Psoas muscle (tissue), 8 donors: ENCODE results near the gene VPS39. TPM values are rescaled to one million over a fixed set of nuclear protein-coding genes. Genes with fewer than 3 reads are reported as not detected.
A peak's percentile ranks its signal among the peaks of the same experiment; 100 is the strongest.

Source experiments
- ATAC-seq, 4 donors: fragments of 200-7000 bp; cut with Tn5 transposase; one replicate each; pipeline ENCODE4 v1.9.1; 2020; ENCODE audit warnings: moderate library complexity in 3 of 4, mild to moderate bottlenecking in 2 of 4
- DNase-seq, 2 donors: peaks; one replicate each; pipeline ENCODE4 v3.0.0-alpha.2; 2020
- H3K27ac ChIP-seq: fragments of 200-600 bp; one replicate; pipeline ENCODE4 v1.8.0; 2022
- H3K27me3 ChIP-seq, 3 donors: fragments of 200-600 bp in 1 of 3; one replicate each; pipeline versions ENCODE4 v1.6.1 to v1.8.0; 2013 to 2022; ENCODE audit warnings: low read length in 2 of 3, mild to moderate bottlenecking in 2 of 3, moderate library complexity in 1 of 3; ENCODE audit not compliant: insufficient read depth in 3 of 3
- H3K36me3 ChIP-seq, 2 donors: fragments of 200-600 bp in 1 of 2; one replicate each; pipeline versions ENCODE4 v1.6.1 to v1.8.0; 2013 to 2022; ENCODE audit warnings: low read depth in 1 of 2, mild to moderate bottlenecking in 1 of 2, moderate library complexity in 1 of 2; ENCODE audit not compliant: insufficient read depth in 1 of 2
- H3K4me1 ChIP-seq: fragments of 200-600 bp; one replicate; pipeline ENCODE4 v1.8.0; 2022
- H3K4me3 ChIP-seq: fragments of 200-600 bp; one replicate; pipeline ENCODE4 v1.8.0; 2022; ENCODE audit warnings: mild to moderate bottlenecking
- H3K9me3 ChIP-seq: fragments of 200-600 bp; one replicate; pipeline ENCODE4 v1.8.0; 2022
- CTCF ChIP-seq: fragments of 200-600 bp; IDR thresholded peaks from one replicate; pipeline ENCODE4 v1.8.0; 2022; ENCODE audit warnings: antibody characterized with exemption
- WGBS, 3 donors: extraction: QIAGEN DNeasy Blood & Tissue Kit; methylation state at CpG; one replicate each; pipeline versions ENCODE4 v1.1.6 to v1.1.7; 2013; 5-methylcytosine and 5-hydroxymethylcytosine counted together
- intact Hi-C, 2 donors: fragments of 100-400 bp; cut with DNase I; formaldehyde crosslinking; loops; one replicate each; pipeline versions ENCODE4 v1.11.0 to v1.14.2; 2022
- long read RNA-seq, 2 donors: library from polyadenylated mRNA; unstranded; transcript quantifications; one replicate each; pipeline ENCODE4 v2.0.0, GENCODE V29; 2021
- polyA plus RNA-seq, 3 donors: library from polyadenylated mRNA; stranded (reverse); fragments of 200-250 nt; gene quantifications; one replicate each; pipeline ENCODE4 v1.2.3, GENCODE V29; 2013
- total RNA-seq, 4 donors: library from RNA; stranded (reverse); fragmentation: NEBNext Ultra II Directional in 2 of 4; extraction: Animal tissue kit (Norgen Biotek cat#: 25700) in 2 of 4; gene quantifications; one replicate each; pipeline versions ENCODE4 v1.2.1 to v1.2.4, GENCODE V29; 2021 to 2023
- donor health status: healthy with polysubstance abuse.
- donor health status: DM: no; HTN: no; CAD: no; lungs with moderate emphysema.
- donor health status: Bipolar disorder and iron deficiency.
- donor health status: healthy.
- donor health status: DM: yes; HTN: yes; CAD: no.
- donor health status: DM: no; HTN: no; CAD: no.
- donor health status: DM: no; HTN: no; CAD: no.
- donor health status: DM: yes; HTN: yes; CAD: no.

VPS39 gene, protein sequence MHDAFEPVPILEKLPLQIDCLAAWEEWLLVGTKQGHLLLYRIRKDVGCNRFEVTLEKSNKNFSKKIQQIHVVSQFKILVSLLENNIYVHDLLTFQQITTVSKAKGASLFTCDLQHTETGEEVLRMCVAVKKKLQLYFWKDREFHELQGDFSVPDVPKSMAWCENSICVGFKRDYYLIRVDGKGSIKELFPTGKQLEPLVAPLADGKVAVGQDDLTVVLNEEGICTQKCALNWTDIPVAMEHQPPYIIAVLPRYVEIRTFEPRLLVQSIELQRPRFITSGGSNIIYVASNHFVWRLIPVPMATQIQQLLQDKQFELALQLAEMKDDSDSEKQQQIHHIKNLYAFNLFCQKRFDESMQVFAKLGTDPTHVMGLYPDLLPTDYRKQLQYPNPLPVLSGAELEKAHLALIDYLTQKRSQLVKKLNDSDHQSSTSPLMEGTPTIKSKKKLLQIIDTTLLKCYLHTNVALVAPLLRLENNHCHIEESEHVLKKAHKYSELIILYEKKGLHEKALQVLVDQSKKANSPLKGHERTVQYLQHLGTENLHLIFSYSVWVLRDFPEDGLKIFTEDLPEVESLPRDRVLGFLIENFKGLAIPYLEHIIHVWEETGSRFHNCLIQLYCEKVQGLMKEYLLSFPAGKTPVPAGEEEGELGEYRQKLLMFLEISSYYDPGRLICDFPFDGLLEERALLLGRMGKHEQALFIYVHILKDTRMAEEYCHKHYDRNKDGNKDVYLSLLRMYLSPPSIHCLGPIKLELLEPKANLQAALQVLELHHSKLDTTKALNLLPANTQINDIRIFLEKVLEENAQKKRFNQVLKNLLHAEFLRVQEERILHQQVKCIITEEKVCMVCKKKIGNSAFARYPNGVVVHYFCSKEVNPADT
- total RNA-seq (10 to 100 TPM; 37.3 to 47.8 (median 46.2) TPM), polyA plus RNA-seq (10 to 100 TPM; 15.2 to 43.3 (median 17.7) TPM)
- long read RNA-seq, donor 1, full-length matches to known transcripts, result 63 of 85 reads
- long read RNA-seq, donor 1, partial matches to known transcripts, result 16 of 85 reads
- long read RNA-seq, donor 1, other reads (novel, unspliced or antisense), result 6 of 85 reads
- long read RNA-seq, donor 2, full-length matches to known transcripts, result 82 of 120 reads
- long read RNA-seq, donor 2, partial matches to known transcripts, result 26 of 120 reads
- long read RNA-seq, donor 2, other reads (novel, unspliced or antisense), result 12 of 120 reads

- peak; percentile 92 to 98 (median 96) for ATAC-seq
- WGBS, 3 donors, result 1 to 2% (median 1%) methylated on average over 45 of the region's 45 CpGs
- peak; percentile 84 to 92 for DNase-seq
Observed at GRCh38 chr15:42207674-42208579, at the start of gene VPS39. Gene VPS39 (minus strand): TSS chr15:42208304. CDS start chr15:42208153, 151 bp downstream.

GRCh38 chr15:42253300-42253699 lies 45.2 kb upstream of the VPS39 start:
- H3K36me3 ChIP-seq, result peaks cover 2 to 45% of the 10 kb centered on the region in 2 donors
- H3K4me3 ChIP-seq, result no peak overlapping the region
- no peak overlapping the region for H3K27ac ChIP-seq
- 92 to 94% (median 93%) methylated on average over 2 of the region's 2 CpGs for WGBS, 3 donors
- DNase-seq, result no peak
- no peaks in the 10 kb centered on the region for H3K4me1 ChIP-seq
- H3K27me3 ChIP-seq, result no peaks in the 10 kb centered on the region
- ATAC-seq, result no peak
- TF ChIP-seq CTCF, result no peak
- no peaks in the 10 kb centered on the region for H3K9me3 ChIP-seq
- intact Hi-C loops, result no loop called here

More at GRCh38 chr15:42207674-42208579, at the start of gene VPS39:
- Histone ChIP-seq H3K36me3 (peaks cover 0 to 33% of the 10 kb centered on the region in 2 donors), H3K27me3 (no peaks in the 10 kb centered on the region), H3K27ac (peak within 1 kb of the TSS; percentile 84), H3K4me3 (peak within 1 kb of the TSS; percentile 94), H3K9me3 (no peaks in the 10 kb centered on the region), H3K4me1 (peaks cover 16% of the 10 kb centered on the region)
- intact Hi-C loops, result no loop called here
- TF ChIP-seq CTCF, result no peak

GRCh38 chr15:42240823-42241222 lies 32.7 kb upstream of the VPS39 start:
- WGBS, 3 donors, result 93 to 100% (median 93%) methylated on average over 1 of the region's 1 CpG
- no peaks in the 10 kb centered on the region for H3K4me1 ChIP-seq
- H3K9me3 ChIP-seq, result no peaks in the 10 kb centered on the region
- H3K27me3 ChIP-seq, result no peaks in the 10 kb centered on the region
- no peak for TF ChIP-seq CTCF
- ATAC-seq (no peak), DNase-seq (no peak)
- peaks cover 5 to 75% of the 10 kb centered on the region in 2 donors for H3K36me3 ChIP-seq
- no peak overlapping the region for H3K27ac ChIP-seq
- no peak overlapping the region for H3K4me3 ChIP-seq
- intact Hi-C loops, result no loop called here
